ENCODE data around the gene MTA1. TPM values are rescaled to one million over a fixed set of nuclear protein-coding genes. Genes with fewer than 3 reads are reported as not detected.
A peak's percentile ranks its signal among the peaks of the same experiment; 100 is the strongest.

MTA1 gene
- total RNA-seq, 2 experiments from 2014 or later = 136 to 152 TPM

DNA sequence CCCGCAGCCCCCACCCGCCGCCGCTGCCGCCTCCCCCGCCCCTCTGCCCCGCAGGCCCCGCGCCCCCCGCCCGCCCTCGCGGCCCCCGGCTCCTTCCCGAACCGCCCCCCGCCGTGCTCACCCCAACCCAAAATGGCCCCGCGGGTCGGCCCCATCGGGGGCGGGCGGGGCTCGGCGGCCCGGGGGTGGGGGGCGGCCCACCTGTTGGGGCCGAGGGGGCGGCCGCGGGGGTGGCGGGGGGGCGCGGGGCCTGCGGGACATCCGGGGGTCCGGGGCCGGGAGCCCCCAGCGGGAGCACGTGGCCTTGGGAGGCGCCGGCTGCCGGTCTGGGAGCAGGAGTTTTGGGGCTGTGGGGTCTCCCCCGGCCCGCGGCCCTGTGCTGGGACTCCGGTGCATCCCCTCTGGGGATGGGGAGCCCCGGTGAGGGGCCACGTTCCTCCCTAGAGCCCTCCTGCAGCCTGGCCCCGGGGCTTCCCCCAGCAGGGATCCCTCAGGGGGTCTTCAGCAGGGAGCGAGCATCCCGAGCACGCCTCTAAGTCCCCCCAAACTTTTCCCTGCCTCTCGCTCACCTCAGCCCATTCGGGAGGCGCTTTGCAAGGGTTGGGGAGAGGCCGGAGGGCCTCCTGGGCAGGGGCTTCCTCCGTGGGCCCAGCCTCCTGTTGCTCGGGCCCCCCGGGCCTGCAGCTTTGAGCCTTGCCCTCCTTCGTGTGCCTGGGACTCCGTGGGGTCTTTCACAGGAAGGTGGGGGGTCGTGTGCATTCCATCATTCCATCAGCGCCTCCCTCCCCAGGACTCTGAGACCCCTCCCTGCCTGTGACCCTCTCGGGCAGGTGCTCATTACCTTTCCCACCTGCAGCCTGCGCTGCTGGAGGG lies 710 bp downstream of the MTA1 start:
- Mint-ChIP-seq H3K9me3 (ENCODE audit: low read depth) (no peaks in the 10 kb centered on the region), H3K36me3 (ENCODE audit: low read depth) (peaks cover 26% of the 10 kb centered on the region), H3K4me1 (peaks cover 21% of the 10 kb centered on the region), H3K27me3 (no peaks in the 10 kb centered on the region), H3K27ac (peak overlapping the region; percentile 88), H3K4me3 (peak overlapping the region; percentile 81)
- ChIA-PET POLR2A (no interaction called here), CTCF (interaction anchor here (0.7 kb wide), 1 partner anchor 61 kb away, joined by 3 read pairs; no protein-coding TSS in a partner anchor)
- ATAC-seq (no peak), DNase-seq (no peak)
- intact Hi-C loops (cut with DNase I, micrococcal nuclease) = loop anchor here in 1 of 2 experiments (5.0 kb wide), 1 partner anchor 52 kb away; the partner anchor contains the start of gene CRIP2

DNA sequence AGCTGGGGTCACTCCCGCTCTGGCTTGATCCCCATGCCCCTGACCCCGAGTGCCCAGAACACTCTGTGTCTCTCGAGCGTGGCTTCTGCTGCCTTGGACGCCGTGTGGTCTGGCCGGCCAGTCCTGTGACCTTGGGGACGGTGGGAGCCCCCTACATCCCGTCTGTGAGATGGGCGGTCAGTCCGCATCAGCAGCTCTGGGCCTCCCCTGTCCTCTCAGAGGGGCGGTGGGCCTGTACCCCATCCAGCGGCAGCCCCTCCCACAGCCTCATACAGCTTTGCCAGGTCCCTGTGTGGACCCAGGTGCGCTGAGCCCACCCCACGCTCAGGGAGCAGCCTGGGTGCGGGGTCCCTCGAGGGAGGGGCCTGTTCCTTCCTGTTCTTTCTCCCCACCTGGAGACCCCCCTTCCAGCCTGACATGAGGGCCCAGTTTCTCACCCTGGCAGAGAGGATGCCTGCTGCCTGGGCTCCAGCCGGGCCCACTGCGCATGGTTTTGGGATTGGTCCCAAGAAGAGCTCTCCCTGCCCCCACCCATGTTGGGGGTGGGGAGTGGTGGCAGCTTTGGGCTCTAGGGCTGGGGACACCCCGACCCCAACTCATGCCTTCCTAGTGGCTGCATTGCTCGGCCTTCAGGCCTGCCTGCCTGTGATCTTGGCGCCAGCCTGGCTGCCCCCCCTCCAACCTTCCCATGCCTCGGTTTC lies 1.5 kb downstream of the MTA1 start:
- CTCF ChIA-PET = interaction anchor here (0.7 to 0.8 kb wide), 2 partner anchors 60 to 69 kb away, joined by 3 read pairs; no protein-coding TSS in a partner anchor
- H3K27me3 Mint-ChIP-seq = no peaks in the 10 kb centered on the region
- H3K4me1 Mint-ChIP-seq = peaks cover 21% of the 10 kb centered on the region
- H3K27ac Mint-ChIP-seq = peak overlapping the region; percentile 88
- H3K36me3 Mint-ChIP-seq (ENCODE audit: low read depth) = peaks cover 30% of the 10 kb centered on the region
- no peaks in the 10 kb centered on the region for H3K9me3 Mint-ChIP-seq (ENCODE audit: low read depth)
- ATAC-seq = no peak
- DNase-seq = no peak
- intact Hi-C loops (cut with DNase I, micrococcal nuclease) = loop anchor here in 1 of 2 experiments (5.0 kb wide), 1 partner anchor 51 kb away; the partner anchor contains the start of gene CRIP2
- H3K4me3 Mint-ChIP-seq = peak overlapping the region; percentile 81
- POLR2A ChIA-PET = no interaction called here

DNA sequence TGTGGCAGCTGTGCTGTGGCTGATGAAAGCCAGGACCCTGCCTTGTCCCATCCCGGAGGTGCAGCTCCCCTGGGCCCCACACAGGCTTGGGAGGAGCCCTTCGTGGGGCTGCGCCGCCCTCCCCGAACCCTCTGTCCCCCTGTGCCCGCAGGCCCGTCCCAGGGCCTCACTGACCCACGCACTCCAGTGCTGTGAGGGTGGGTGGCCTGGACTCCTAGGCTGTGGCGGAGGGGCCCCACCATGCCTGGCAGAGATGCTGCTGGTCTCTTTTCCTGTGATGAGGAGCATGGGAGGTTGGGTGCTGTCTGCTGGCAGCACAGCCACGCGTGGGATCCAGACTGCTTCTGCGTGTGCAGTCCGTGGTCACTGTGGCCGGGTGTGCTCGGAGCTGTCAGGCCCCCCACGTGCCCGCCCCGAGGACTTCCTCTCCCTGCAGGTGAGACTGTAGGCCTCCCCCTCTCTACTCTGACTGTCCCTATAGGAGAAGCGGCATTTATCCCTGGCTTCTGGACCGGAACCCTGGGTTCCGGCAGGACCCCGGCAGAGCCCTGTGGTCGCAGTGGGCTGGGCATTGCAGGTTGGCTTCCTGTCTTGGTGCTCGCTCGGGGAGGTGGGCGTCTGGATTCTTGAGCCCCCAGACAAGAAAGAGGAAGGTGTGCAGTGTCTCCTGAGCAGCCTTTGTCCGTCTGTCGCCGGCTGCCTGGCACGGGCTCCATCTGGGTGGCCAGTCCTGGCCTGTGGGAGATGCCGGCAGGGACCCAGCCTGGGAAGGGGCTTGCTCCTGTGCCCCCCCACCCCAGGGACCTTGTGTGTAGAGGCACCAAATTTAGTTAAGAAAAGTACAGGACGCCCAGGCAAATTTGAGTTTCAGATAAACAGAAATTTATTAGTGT lies 2.3 kb downstream of the MTA1 start:
- no peaks in the 10 kb centered on the region for H3K9me3 Mint-ChIP-seq (ENCODE audit: low read depth)
- no peaks in the 10 kb centered on the region for H3K27me3 Mint-ChIP-seq
- H3K4me3 Mint-ChIP-seq = peak overlapping the region; percentile 81
- ATAC-seq (no peak), DNase-seq (no peak)
- H3K4me1 Mint-ChIP-seq = peaks cover 25% of the 10 kb centered on the region
- H3K27ac Mint-ChIP-seq = peak overlapping the region; percentile 75
- intact Hi-C loops (cut with DNase I, micrococcal nuclease) = loop anchor here in 1 of 2 experiments (5.0 kb wide), 1 partner anchor 50 kb away; the partner anchor contains the start of gene CRIP2
- H3K36me3 Mint-ChIP-seq (ENCODE audit: low read depth) = peaks cover 37% of the 10 kb centered on the region
- POLR2A ChIA-PET = no interaction called here
- CTCF ChIA-PET = interaction anchor here (0.8 kb wide), 1 partner anchor 68 kb away, joined by 3 read pairs; no protein-coding TSS in a partner anchor

DNA sequence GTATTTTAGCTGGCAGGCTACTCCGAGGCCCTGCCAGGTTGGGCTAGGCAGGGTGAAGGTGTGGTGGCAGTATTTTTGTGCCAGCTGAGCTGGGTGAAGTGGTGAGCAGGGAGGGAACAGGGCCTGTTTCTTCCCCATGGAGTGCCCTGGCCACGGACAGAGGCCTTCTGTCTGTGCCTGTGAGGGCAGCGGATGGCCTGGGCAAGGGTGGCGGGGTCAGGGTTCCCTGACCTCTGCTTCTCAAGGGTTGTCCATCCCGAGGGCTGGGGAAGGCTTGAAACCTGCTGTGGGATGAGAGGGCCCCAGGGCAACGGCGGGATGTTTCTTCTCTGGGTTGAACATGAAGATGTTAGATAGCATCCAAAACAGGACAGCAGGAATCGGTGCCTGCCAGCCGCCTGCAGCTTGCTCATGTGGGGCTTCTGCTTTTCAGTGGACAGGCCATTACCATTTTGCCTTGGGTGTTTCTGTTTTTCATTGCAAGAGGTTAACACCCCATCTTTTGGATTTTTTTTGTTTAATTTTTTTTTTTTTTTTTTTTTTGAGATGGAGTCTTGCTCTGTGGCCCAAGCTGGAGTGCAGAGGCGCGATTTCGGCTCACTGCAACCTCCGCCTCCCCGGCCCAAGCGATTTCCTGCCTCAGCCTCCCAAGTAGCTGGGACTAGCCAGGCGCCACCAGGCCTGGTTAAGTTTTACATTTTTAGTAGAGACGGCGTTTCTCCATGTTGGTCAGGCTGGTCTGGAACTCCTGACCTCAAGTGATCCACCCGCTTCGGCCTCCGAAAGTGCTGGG lies 3.3 kb downstream of the MTA1 start:
- ChIA-PET POLR2A (no interaction called here), CTCF (no interaction called here)
- no peak for DNase-seq
- H3K4me3 Mint-ChIP-seq = peak overlapping the region; percentile 81
- ATAC-seq = no peak
- intact Hi-C loops (cut with DNase I, micrococcal nuclease) = loop anchor here in 1 of 2 experiments (5.0 kb wide), 1 partner anchor 49 kb away; the partner anchor contains the start of gene CRIP2
- peaks cover 30% of the 10 kb centered on the region for H3K4me1 Mint-ChIP-seq
- H3K27ac Mint-ChIP-seq = peak overlapping the region; percentile 51
- H3K36me3 Mint-ChIP-seq (ENCODE audit: low read depth) = peaks cover 41% of the 10 kb centered on the region
- no peaks in the 10 kb centered on the region for H3K27me3 Mint-ChIP-seq
- no peaks in the 10 kb centered on the region for H3K9me3 Mint-ChIP-seq (ENCODE audit: low read depth)

DNA sequence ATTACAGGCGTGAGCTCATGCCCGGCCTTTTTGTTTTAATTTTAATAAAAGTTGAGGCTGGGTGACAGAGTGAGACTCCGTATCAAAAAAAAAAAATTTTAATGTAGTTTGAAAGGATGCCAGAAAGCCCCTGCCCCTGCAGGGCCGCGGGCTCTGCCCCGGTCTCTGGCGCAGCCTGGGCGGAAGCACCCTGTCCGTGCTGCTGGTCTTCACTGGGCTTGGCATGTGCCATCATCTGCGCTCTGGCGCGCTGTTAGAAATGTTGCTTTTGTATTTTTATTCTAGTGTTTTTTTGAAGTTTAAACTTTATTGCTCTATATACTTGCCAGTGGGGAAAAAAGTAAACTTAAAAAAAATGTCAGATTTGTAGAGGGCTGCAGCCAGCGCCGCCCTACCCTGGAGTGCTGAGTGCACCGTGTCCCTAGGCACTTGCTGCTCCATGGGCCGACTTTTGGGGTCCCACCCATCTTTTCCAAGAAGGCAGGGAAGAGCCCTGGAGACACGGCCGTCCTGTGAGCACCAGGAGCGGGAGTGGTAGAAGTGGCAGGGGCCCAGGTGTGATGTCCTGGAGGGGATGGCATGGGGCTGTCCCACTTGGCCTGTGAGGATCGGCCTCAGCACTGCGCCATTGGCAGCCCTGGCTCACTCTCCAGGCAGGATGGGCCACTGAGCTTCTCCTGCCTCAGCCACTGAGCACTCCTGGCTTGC lies 4.0 kb downstream of the MTA1 start:
- peaks cover 41% of the 10 kb centered on the region for H3K36me3 Mint-ChIP-seq (ENCODE audit: low read depth)
- no peak for ATAC-seq
- no peaks in the 10 kb centered on the region for H3K9me3 Mint-ChIP-seq (ENCODE audit: low read depth)
- peak overlapping the region; percentile 9 for H3K27ac Mint-ChIP-seq
- intact Hi-C loops (cut with DNase I, micrococcal nuclease) = loop anchor here in 1 of 2 experiments (5.0 kb wide), 1 partner anchor 49 kb away; the partner anchor contains the start of gene CRIP2
- H3K4me1 Mint-ChIP-seq = peaks cover 30% of the 10 kb centered on the region
- no peak for DNase-seq
- no peaks in the 10 kb centered on the region for H3K27me3 Mint-ChIP-seq
- POLR2A ChIA-PET = no interaction called here
- H3K4me3 Mint-ChIP-seq = no peak overlapping the region
- CTCF ChIA-PET = no interaction called here

DNA sequence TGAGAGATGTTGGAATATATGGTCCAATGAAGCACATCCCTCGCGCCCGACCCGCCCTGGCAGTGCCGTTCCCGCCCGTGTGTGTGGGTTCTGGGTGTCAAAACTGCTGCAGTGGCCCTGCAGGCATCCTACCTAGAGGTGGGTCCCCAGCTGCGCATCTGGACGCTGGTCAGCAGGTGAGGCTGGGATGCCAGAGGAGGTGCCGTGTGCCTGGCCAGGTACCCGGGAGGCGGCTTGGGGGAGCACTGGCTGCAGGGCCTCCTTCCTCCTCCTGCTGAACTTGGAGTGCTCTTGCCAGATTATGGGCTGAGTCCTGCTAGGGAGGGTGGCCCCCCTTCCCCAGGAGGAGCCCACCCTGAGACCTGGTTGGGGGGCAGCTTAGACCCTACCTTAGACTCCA lies 5.2 kb downstream of the MTA1 start:
- peaks cover 27% of the 10 kb centered on the region for H3K4me1 Mint-ChIP-seq
- peaks cover 48% of the 10 kb centered on the region for H3K36me3 Mint-ChIP-seq (ENCODE audit: low read depth)
- H3K9me3 Mint-ChIP-seq (ENCODE audit: low read depth) = no peaks in the 10 kb centered on the region
- ChIA-PET CTCF (interaction anchor here (1.3 kb wide), 1 partner anchor 177 kb away, joined by 3 read pairs; the partner anchor contains the start of gene BTBD6), POLR2A (no interaction called here)
- H3K27me3 Mint-ChIP-seq = no peaks in the 10 kb centered on the region
- ATAC-seq = no peak
- H3K27ac Mint-ChIP-seq = no peak overlapping the region
- no peak overlapping the region for H3K4me3 Mint-ChIP-seq
- intact Hi-C loops (cut with DNase I, micrococcal nuclease) = loop anchor here in 1 of 2 experiments (5.0 kb wide), 1 partner anchor 47 kb away; the partner anchor contains the start of gene CRIP2
- no peak for DNase-seq

DNA sequence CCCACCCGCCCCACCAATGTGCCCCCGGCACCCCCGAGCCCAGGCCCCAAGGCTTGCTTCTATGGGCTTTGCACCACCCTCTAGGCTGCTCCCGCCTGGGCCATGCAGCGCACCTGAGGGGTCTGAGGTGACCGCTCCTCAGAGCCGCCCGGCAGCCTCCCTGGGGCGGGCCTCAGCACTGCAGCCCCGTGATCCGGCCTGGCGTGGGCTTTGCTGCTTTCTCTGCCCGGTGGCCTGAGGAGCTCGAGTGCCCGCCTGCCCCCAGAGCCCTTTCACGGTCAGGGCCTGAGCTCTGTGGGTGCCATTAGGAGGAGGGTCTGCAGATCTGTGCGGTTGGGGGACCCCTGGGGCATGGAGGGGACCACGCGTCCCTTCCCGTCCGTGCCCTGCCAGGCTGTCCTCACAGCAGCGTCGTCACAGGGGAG lies 6.2 kb downstream of the MTA1 start:
- H3K36me3 Mint-ChIP-seq (ENCODE audit: low read depth) = peaks cover 56% of the 10 kb centered on the region
- intact Hi-C loops (cut with DNase I, micrococcal nuclease) = no loop called here
- DNase-seq (no peak), ATAC-seq (no peak)
- H3K4me1 Mint-ChIP-seq = peaks cover 27% of the 10 kb centered on the region
- H3K9me3 Mint-ChIP-seq (ENCODE audit: low read depth) = no peaks in the 10 kb centered on the region
- no peak overlapping the region for H3K4me3 Mint-ChIP-seq
- ChIA-PET CTCF (no interaction called here), POLR2A (no interaction called here)
- H3K27ac Mint-ChIP-seq = no peak overlapping the region
- no peaks in the 10 kb centered on the region for H3K27me3 Mint-ChIP-seq

DNA sequence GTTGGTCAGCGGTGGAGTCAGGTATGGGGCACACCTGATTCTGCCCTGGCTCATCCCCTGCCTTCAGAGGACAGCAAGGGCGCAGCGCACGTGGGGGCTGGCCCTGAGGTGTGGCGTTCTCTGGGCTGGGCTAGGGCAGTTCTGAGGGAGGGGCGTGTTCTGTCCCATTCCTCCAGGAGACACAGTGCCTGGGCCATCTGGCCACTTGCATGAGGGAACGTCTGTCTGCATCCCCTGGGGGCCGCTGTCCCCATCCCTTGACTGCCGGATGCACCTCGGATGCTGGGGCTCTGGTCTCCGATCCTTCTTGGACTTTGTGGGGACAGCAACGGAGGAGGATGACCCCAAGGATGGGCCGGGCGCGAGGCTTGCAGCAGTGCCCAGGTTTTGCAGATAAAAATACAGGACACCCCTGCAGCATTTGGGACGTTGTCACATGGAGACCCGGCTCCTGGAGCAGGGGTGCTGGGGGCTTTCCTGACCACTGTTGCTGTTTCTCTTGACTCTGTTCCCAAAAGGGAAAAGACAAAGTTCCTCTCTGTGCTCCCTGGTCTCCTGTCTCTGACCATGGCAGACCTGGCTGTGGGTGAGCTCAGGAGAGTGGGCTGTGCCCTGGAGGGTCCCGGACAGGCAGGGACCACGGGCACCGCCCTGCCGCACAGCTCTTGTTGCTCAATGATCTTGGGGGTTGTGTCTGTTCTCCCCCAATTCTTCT lies 6.9 kb downstream of the MTA1 start:
- Mint-ChIP-seq H3K4me1 (peaks cover 23% of the 10 kb centered on the region), H3K4me3 (no peak overlapping the region), H3K27me3 (no peaks in the 10 kb centered on the region), H3K9me3 (ENCODE audit: low read depth) (no peaks in the 10 kb centered on the region), H3K36me3 (ENCODE audit: low read depth) (peaks cover 59% of the 10 kb centered on the region), H3K27ac (no peak overlapping the region)
- DNase-seq (no peak), ATAC-seq (no peak)
- ChIA-PET CTCF (interaction anchor here (0.7 kb wide), 1 partner anchor 114 kb away, joined by 3 read pairs; no protein-coding TSS in a partner anchor), POLR2A (no interaction called here)
- intact Hi-C loops (cut with DNase I, micrococcal nuclease) = no loop called here

DNA sequence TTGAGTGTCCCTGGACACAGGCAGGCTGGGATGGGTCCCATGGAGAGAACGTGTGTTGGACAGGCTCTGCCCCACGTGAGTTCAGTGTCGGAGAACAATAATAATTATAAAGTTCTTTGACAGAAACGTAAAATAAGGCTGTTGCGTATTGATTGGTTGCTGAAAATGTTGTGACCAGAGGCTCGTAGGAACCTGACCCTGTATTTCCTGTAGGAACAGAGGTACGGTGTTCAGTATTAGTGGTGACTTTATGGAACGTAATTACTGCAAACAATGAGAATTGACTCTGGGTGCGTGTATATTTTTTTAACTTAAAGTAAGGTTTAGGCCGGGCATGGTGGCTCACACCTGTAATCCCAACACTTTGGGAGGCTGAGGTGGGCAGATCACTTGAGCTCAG lies 7.8 kb downstream of the MTA1 start:
- ChIA-PET POLR2A (no interaction called here), CTCF (interaction anchor here (1.0 kb wide), 1 partner anchor 12 kb away, joined by 3 read pairs; no protein-coding TSS in a partner anchor)
- H3K36me3 Mint-ChIP-seq (ENCODE audit: low read depth) = peaks cover 50% of the 10 kb centered on the region
- H3K27me3 Mint-ChIP-seq = no peaks in the 10 kb centered on the region
- H3K4me1 Mint-ChIP-seq = peaks cover 14% of the 10 kb centered on the region
- intact Hi-C loops (cut with DNase I, micrococcal nuclease) = no loop called here
- H3K4me3 Mint-ChIP-seq = no peak overlapping the region
- no peak for ATAC-seq
- no peaks in the 10 kb centered on the region for H3K9me3 Mint-ChIP-seq (ENCODE audit: low read depth)
- no peak overlapping the region for H3K27ac Mint-ChIP-seq
- no peak for DNase-seq

Data from activated CD4-positive, alpha-beta T cell treated with anti-CD3 and anti-CD28 coated beads for 36 hours (primary cell).